GM19099 (cell line): ENCODE results near the gene TNS4.

Experiments
- POLR2A ChIP-seq: IDR thresholded peaks from 3 replicates; pipeline ENCODE4 v1.6.1; 2011; ENCODE audit warnings: low read depth; ENCODE audit not compliant: insufficient read length; ENCODE audit errors: extremely low read depth

TNS4 gene

GRCh38 chr17:40467281-40467867, 34.0 kb downstream of the TNS4 start:
- TF ChIP-seq POLR2A: no peak

GRCh38 chr17:40466298-40466971, 35.0 kb downstream of the TNS4 start:
- TF ChIP-seq POLR2A: no peak

- no peak for TF ChIP-seq POLR2A
Observed at GRCh38 chr17:40464392-40464855, 37.0 kb downstream of the TNS4 start.

GRCh38 chr17:40463122-40463550, 38.3 kb downstream of the TNS4 start:
- TF ChIP-seq POLR2A: no peak

- no peak for TF ChIP-seq POLR2A
Observed at GRCh38 chr17:40462343-40463121, 38.9 kb downstream of the TNS4 start.

GRCh38 chr17:40461732-40462342, 39.6 kb downstream of the TNS4 start:
- no peak for TF ChIP-seq POLR2A

- no peak for TF ChIP-seq POLR2A
Observed at GRCh38 chr17:40460968-40461731, 40.3 kb downstream of the TNS4 start.

- no peak for TF ChIP-seq POLR2A
Observed at GRCh38 chr17:40460604-40460967, 40.8 kb downstream of the TNS4 start.

GRCh38 chr17:40459636-40460603, 41.5 kb downstream of the TNS4 start:
- TF ChIP-seq POLR2A: no peak

GRCh38 chr17:40458851-40459482, 42.5 kb downstream of the TNS4 start:
- no peak for TF ChIP-seq POLR2A

GRCh38 chr17:40457964-40458791, 43.2 kb downstream of the TNS4 start:
- no peak for TF ChIP-seq POLR2A

- TF ChIP-seq POLR2A: no peak
Observed at GRCh38 chr17:40457369-40457768, 44.1 kb downstream of the TNS4 start.
